Suprapubic skin (tissue), 4 donors: ENCODE results near the gene BRME1.

Experiments used
- POLR2A ChIP-seq, 2 donors: fragments of 450-650 bp; IDR thresholded peaks; one replicate each; pipeline ENCODE4 v1.6.1; 2017; ENCODE audit warnings: antibody characterized with exemption in 2 of 2, mild to moderate bottlenecking in 2 of 2, moderate library complexity in 2 of 2
- POLR2AphosphoS5 ChIP-seq, 3 donors: sonication (generic); formaldehyde crosslinking; IDR thresholded peaks; one replicate each; pipeline ENCODE4 v1.6.1; 2017; ENCODE audit warnings: antibody characterized with exemption in 3 of 3

GRCh38 chr19:13938301-13939064 is 32.6 kb upstream of the BRME1 start, which contains the start of gene PODNL1:
- no peak for TF ChIP-seq POLR2A (IDR thresholded peaks at IDR 0.05)
- TF ChIP-seq POLR2AphosphoS5 (IDR thresholded peaks at IDR 0.05): no peak
